Mesothelial cell of epicardium (in vitro differentiated cells): ENCODE measurements around the gene ESYT1. TPM values are rescaled to one million over a fixed set of nuclear protein-coding genes. Genes with fewer than 3 reads are reported as not detected.
A peak's percentile ranks its signal among the peaks of the same experiment; 100 is the strongest.

Experiments
- DNase-seq, 2 experiments: peaks; one replicate each; pipeline ENCODE4 v3.0.0; 2021; ENCODE audit warnings: low spot score in 2 of 2; ENCODE audit not compliant: unreplicated experiment in 2 of 2
- H3K27ac Mint-ChIP-seq: 2 replicates; pipeline ENCODE4 v1.8.0; 2021; ENCODE audit warnings: mixed read lengths
- H3K27me3 Mint-ChIP-seq: 2 replicates; pipeline ENCODE4 v1.8.0; 2021; ENCODE audit warnings: low read depth, mixed read lengths
- H3K36me3 Mint-ChIP-seq: 2 replicates; pipeline ENCODE4 v1.8.0; 2021; ENCODE audit warnings: mixed read lengths
- H3K4me1 Mint-ChIP-seq: 2 replicates; pipeline ENCODE4 v1.8.0; 2021; ENCODE audit warnings: mixed read lengths
- H3K4me3 Mint-ChIP-seq: 2 replicates; pipeline ENCODE4 v1.8.0; 2021; ENCODE audit warnings: mild to moderate bottlenecking, moderate library complexity, mixed read lengths
- H3K9me3 Mint-ChIP-seq: 2 replicates; pipeline ENCODE4 v1.8.0; 2021; ENCODE audit warnings: mixed read lengths
- total RNA-seq: library from RNA; stranded (reverse); gene quantifications from 3 replicates; pipeline ENCODE4 v1.2.1, GENCODE V29; 2021
- TF ChIP-seq, protein P1 (sequence below): fragments of 200-600 bp; sonication (generic); IDR thresholded peaks from one replicate; pipeline ENCODE4 v1.5.0; 2021; ENCODE audit warnings: antibody characterized with exemption; ENCODE audit not compliant: unreplicated experiment

ESYT1 gene
- total RNA-seq, 1 donor from 2014 or later = 64.7 TPM

DNA sequence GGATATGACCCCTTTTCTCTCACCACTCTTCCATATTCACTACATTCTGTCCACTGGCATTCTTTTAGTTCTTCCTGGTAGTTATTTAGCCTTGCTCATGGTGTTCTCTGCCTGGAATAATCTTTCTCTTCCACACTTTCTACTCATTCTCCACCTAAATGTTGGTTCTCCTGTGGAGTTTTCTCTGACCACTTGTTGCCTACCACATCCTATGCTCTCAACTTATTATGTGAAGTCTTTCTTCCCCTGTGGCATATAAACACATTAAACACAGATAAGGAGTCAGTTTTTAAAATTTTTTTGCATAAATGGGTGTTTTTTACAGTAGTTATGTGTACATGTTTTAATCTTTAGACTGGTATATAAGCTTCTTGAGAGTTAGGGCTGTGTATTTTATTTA, 64.5 kb downstream of the ESYT1 start:
- H3K4me1 Mint-ChIP-seq = peaks cover 19% of the 10 kb centered on the region
- H3K36me3 Mint-ChIP-seq = no peaks in the 10 kb centered on the region
- no peaks in the 10 kb centered on the region for H3K9me3 Mint-ChIP-seq
- peak overlapping the region; percentile 4 for H3K27ac Mint-ChIP-seq
- TF ChIP-seq, protein P1, sequence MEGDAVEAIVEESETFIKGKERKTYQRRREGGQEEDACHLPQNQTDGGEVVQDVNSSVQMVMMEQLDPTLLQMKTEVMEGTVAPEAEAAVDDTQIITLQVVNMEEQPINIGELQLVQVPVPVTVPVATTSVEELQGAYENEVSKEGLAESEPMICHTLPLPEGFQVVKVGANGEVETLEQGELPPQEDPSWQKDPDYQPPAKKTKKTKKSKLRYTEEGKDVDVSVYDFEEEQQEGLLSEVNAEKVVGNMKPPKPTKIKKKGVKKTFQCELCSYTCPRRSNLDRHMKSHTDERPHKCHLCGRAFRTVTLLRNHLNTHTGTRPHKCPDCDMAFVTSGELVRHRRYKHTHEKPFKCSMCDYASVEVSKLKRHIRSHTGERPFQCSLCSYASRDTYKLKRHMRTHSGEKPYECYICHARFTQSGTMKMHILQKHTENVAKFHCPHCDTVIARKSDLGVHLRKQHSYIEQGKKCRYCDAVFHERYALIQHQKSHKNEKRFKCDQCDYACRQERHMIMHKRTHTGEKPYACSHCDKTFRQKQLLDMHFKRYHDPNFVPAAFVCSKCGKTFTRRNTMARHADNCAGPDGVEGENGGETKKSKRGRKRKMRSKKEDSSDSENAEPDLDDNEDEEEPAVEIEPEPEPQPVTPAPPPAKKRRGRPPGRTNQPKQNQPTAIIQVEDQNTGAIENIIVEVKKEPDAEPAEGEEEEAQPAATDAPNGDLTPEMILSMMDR = no peak
- H3K27me3 Mint-ChIP-seq = peaks cover 1% of the 10 kb centered on the region
- no peak for DNase-seq
- H3K4me3 Mint-ChIP-seq = no peak overlapping the region

DNA sequence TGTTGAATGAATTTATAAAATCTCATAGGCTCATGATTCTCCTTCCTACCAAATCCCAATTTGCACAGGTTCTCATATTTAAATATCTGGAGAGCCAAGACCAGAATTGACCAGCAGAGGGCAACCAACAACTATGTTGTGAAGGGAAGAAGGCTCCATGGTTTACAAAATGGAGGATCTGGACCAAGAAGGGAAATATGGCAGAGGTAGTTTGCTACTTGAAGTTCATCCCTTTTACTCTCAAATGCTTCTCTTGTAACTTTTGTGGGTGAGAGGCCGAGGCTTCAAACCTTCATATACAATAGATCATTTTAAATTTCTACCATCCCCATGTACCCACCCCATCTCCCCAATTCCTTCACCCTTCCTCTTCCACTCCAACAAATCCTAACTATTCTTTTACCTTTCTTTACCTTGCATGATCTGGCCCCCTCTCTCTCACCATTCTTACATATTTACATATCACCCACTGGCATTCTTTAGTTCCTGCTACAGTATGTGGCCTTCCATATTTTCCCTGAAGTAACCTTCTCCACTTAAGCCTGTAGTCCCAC, 65.0 kb downstream of the ESYT1 start:
- TF ChIP-seq, protein P1 = peak; percentile 77
- peak; percentile 47 to 56 for DNase-seq
- Mint-ChIP-seq H3K27me3 (peaks cover 1% of the 10 kb centered on the region), H3K9me3 (no peaks in the 10 kb centered on the region), H3K36me3 (no peaks in the 10 kb centered on the region), H3K4me3 (no peak overlapping the region), H3K27ac (peak overlapping the region; percentile 4), H3K4me1 (peaks cover 13% of the 10 kb centered on the region)

Other genes starting within 250 kb of the ESYT1 start
- gene PYM1, start 200.4 kb upstream of the ESYT1 start, total RNA-seq = 21.1 to 23.8 TPM (median 22.9 TPM) in 3 replicates
- 29.7 to 42.2 TPM (median 33.5 TPM) in 3 replicates for gene DGKA, start 197.1 kb upstream of the ESYT1 start, total RNA-seq
- gene PMEL, start 162.2 kb upstream of the ESYT1 start, total RNA-seq = 3.6 to 5.3 TPM (median 5.1 TPM) in 3 replicates
- 52.0 to 54.0 TPM (median 52.4 TPM) in 3 replicates for gene CDK2, start 161.4 kb upstream of the ESYT1 start, total RNA-seq
- gene RAB5B, start 154.2 kb upstream of the ESYT1 start, total RNA-seq = 99.3 to 104 TPM (median 101 TPM) in 3 replicates
- 37.1 to 38.9 TPM (median 38.1 TPM) in 3 replicates for gene SUOX, start 131.0 kb upstream of the ESYT1 start, total RNA-seq
- 16.2 to 22.5 TPM (median 18.6 TPM) in 3 replicates for gene IKZF4, start 107.2 kb upstream of the ESYT1 start, total RNA-seq
- 20.6 to 25.7 TPM (median 25.2 TPM) in 3 replicates for gene RPS26, start 86.3 kb upstream of the ESYT1 start, total RNA-seq
- 58.2 to 59.1 TPM (median 59.0 TPM) in 3 replicates for gene ERBB3, start 48.1 kb upstream of the ESYT1 start, total RNA-seq
- 90.4 to 96.7 TPM (median 91.4 TPM) in 3 replicates for gene PA2G4, start 23.7 kb upstream of the ESYT1 start, total RNA-seq
- gene RPL41, start 11.6 kb upstream of the ESYT1 start, total RNA-seq = 3,814 to 4,057 TPM (median 4,017 TPM) in 3 replicates
- gene ZC3H10, start 10.0 kb upstream of the ESYT1 start, total RNA-seq = 7.8 to 9.2 TPM (median 8.0 TPM) in 3 replicates
- 150 to 151 TPM (median 150 TPM) in 3 replicates for gene MYL6B, start 24.3 kb downstream of the ESYT1 start, total RNA-seq
- 800 to 830 TPM (median 827 TPM) in 3 replicates for gene MYL6, start 30.1 kb downstream of the ESYT1 start, total RNA-seq
- gene SMARCC2, start 61.2 kb downstream of the ESYT1 start, total RNA-seq = 158 to 177 TPM (median 171 TPM) in 3 replicates
- 47.1 to 49.6 TPM (median 48.1 TPM) in 3 replicates for gene RNF41, start 93.7 kb downstream of the ESYT1 start, total RNA-seq
- 23.5 to 24.4 TPM (median 23.7 TPM) in 3 replicates for gene NABP2, start 96.1 kb downstream of the ESYT1 start, total RNA-seq
- 0.76 to 1.3 TPM (median 1.1 TPM) in 3 replicates for gene SLC39A5, start 101.8 kb downstream of the ESYT1 start, total RNA-seq
- gene ANKRD52, start 130.1 kb downstream of the ESYT1 start, total RNA-seq = 60.7 to 63.2 TPM (median 63.1 TPM) in 3 replicates
- gene COQ10A, start 138.7 kb downstream of the ESYT1 start, total RNA-seq = 11.0 to 15.3 TPM (median 12.5 TPM) in 3 replicates
- 167 to 195 TPM (median 194 TPM) in 3 replicates for gene CS, start 172.1 kb downstream of the ESYT1 start, total RNA-seq
- 164 to 174 TPM (median 171 TPM) in 3 replicates for gene CNPY2, start 187.7 kb downstream of the ESYT1 start, total RNA-seq
- 60.9 to 76.8 TPM (median 66.4 TPM) in 3 replicates for gene PAN2, start 205.7 kb downstream of the ESYT1 start, total RNA-seq
- gene IL23A, start 210.6 kb downstream of the ESYT1 start, total RNA-seq = 0.51 to 0.76 TPM (median 0.72 TPM) in 3 replicates
- 178 to 188 TPM (median 180 TPM) in 3 replicates for gene STAT2, start 231.8 kb downstream of the ESYT1 start, total RNA-seq
- not detected in 3 replicates for gene APOF, start 234.6 kb downstream of the ESYT1 start, total RNA-seq